ENCODE data around the gene MAML1.

Gene MAML1

DNA sequence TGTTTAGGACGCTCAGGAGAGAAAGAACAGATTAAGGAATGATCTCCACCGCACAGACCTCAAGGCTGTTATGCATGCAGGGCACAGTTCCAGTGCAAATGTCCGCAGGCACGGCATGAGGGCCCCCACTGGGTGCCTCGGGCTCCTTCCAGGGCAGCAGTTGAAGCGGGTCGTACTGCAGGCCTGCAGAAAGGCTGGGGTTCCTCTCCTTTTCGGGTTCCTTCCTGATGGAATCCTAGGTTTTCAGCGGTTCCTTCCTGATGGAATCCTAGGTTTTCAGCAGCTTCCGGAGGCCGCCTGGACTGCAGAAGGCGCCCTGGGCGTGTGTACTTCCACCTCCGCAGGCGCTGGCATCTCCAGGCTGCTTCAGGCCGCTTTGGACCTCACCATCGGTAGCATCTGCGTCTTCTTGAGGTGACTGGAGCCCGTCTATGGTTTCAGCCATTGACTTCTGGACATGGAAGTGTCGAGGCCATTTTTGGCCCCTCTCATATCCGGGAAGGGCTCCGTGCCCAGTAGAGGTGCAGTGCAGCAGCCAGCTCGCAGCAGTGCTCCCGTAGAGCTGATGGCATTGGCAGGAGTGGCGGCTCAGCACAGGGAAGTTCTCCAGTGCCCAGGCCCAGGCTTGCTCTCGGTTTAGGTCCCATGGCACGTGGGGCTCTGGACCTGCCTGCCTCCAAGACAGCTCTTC is 79.7 kb downstream of the MAML1 start:
- no peak for DNase-seq

DNA sequence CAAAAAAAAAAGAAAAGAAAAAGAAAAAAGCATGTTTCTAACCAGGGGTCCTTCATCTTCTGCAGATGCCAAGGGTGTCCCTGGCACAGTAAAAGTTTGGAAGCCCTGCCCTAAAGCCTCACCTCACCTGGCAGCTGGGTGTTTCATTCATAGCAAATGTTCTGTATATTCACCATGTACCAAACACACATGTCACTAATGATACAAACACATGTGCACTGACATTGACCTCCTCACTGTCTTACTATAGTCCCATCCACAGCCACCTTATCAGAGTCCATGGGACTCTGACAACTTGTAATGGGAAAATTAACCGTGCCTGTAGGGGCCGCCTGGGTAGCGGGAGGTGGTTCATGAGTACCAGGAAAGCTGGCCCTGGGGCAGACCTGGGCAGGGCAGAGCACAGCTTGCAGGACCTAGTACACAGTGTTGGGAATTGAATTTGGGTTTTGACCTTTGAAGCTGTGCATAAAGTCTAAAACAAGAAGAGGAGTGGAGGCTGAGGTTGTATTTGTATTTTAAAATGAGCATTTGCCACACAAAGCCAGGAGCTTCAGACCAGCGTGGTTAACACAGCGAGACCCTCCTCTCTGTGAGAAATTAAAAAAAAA is 80.5 kb downstream of the MAML1 start:
- DNase-seq, result no peak

DNA sequence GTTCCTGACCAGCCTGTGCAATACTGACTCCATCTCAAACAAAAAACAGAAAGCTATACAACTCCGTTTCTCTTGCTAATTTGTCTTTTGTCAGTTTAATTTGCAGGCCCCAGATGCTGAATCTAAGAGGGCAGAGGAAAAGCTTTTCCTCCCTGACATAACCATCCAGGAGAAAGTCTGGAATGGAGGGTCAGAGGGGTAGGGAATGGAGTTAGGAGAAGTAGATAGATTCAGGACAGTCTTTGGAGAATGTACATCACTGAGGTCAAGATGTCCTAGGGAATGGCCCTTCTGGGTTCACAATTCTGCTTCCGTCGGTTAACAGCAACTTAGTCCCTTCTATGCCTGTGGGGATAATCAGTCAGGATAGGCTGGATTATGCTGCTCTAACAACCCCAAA is 81.5 kb downstream of the MAML1 start:
- DNase-seq, result no peak

DNA sequence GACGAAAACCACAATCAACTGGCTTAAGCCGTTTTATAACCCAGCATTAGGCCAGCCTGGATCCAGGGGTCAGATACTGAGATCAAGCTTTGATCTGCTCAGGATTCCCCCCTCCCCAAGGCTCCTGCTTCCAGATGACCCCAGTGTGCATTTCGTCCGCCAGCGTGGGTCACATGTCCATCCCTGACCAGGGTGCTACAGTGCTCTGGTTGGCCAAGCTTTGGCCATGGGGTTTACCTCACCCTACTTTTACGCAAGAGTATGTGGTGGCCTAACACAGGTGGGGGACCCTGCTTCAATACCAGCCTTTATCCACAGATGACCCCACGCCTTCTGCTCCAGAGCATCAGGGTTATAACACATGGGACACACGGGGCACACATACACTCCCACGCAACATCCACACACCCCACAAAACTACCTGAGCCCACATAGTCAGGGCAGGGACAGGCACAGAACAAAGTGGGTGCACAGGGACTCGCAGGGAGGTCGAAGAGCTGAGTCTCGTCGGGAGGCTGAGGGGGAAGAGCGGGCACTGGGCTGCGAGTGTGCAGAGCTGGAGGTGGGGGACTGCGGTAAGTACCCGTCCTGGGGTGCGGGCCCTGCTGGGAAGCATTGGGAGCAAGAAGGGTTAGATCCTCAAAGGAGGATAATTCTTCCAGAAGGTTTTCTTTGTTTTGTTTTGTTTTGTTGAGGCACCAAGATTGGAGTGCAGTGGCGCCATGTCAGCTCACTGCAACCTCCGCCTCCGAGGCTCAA is 83.0 kb downstream of the MAML1 start:
- DNase-seq, result no peak

DNA sequence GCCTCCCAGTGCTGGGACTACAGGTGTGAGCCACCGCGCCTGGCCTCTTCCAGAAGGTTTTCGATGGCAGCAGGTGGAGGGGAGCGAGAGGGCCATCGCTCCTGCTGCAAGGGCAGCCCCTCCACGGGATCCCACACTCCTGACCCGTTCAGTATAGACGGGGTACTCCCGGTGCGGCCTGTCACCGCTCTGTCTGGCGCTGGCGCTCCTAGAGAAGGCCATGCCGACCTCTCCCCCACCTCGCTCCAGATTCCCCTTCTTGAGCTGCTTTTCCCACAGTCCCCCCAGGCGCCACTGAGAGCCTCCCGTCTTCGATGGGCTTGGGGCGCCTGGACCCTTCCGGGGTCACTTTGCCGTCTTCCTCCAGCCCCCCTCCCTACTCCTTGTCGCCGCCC is 83.8 kb downstream of the MAML1 start:
- no peak for DNase-seq

DNA sequence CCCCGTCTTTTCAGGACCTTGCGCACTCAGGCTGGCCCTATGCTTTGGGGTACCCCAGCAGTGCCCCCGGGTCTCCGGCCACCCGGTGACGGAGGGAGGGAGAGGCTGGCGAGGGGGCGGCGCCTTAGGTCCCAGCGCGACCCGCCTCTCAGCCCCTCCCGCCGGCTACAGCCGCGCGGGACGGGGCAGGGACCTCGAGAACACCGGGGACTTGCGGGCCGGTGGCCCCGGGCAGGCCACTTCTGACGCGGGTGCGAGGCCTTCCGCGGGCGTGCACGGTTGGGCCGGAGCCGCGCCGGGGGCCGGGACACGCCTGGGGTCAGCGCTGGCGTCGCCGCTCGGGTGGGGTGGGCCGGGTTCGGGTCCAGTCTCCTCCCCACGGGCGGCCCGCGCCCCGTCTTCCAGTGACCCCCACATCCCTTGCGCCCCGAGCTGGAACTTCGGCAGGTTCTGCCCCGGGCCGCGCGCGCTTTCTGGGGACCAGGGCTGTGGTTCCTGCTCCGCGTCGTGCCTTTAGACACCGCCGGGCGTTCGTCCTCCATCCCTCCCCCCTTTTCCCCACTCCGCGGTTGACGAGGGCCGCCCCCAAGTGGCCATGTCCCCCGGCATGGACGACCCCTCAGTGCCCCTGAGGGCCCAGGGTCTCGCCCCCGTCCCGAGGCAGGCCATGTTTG is 84.3 kb downstream of the MAML1 start:
- DNase-seq, result no peak

DNA sequence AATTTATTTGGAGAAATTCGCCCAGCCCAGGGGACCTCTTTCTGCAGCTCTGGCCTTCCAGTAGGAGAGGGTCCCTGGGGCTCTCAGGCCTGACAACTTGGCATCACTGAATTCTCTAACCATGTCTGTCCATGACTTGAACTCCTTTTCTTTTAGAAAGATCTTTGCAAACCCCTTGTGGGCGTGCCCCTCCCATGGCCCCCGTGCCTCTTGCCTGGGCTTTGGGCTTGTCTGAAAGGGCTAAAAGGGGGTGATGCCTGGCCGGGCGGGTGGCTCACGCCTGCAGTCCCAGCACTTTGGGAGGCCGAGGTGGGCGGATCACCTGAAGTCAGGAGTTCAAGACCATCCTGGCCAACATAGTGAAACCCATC is 84.8 kb downstream of the MAML1 start:
- DNase-seq, result no peak

DNA sequence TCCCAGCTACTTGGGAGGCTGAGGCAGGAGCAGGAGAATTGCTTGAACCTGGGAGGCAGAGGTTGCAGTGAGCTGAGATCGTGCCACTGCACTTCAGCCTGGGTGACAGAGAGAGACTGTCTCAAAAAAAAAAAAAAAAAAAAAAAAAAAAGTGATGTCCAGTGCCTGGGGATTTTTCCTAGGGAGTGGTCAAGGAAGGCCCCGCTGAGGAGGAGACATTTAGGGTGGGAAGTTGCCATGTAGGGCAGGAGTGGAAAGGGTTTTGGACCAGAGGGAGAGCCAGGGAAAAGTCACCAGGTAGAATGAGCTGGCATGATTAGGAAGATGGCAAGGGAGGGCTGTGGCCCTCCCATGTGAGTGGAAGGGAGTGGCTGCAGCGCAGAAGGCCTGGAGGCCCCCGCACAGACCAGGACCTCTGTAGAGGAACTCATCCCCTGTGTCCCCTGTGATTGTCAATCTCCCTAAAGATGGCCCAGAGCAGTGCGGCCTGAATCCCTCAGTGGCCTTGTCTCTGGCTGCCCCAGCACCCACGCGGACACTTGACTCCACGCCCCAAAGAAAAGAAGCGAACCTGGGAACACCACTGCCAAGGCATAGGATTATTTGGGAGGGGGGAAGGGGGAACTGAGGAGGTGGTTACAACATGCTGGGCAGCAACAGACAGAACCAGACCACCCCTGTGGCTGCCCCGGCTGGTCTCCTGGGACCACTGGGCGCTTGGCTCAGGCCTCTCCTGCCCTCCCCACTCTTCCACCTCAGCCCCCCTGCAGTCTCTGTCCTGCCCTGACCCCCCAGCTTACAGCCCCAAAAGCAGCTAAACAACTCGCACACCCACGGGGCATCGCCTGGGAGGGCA is 85.5 kb downstream of the MAML1 start:
- no peak for DNase-seq

DNA sequence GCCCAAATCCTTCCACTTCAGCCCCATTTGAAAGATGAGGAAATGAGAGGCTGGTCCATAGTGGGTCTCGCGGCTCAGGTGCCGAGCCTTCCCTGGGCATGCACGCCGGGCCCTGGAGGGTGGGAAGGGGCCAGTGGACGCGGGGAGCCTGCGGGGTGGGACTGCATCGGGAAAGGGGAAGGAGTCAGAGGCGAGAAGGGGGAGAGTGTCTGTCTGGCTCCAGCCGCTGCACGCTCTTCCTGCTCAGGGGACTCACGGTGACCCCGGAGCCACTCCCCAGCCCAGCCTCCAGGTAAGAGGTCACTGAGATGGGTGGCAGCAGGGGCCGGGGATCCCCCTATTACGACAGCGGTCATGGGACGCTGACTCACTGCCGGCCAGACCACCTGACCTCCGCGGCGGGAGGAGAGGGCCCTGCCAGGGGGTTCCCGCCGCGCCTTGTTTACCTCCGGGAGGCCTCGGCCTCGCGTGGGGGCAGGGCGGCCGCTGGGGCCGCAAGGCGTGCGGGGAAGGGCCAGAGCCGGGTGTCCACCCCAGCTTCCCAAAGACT is 86.2 kb downstream of the MAML1 start:
- peak; percentile 57 for DNase-seq

DNA sequence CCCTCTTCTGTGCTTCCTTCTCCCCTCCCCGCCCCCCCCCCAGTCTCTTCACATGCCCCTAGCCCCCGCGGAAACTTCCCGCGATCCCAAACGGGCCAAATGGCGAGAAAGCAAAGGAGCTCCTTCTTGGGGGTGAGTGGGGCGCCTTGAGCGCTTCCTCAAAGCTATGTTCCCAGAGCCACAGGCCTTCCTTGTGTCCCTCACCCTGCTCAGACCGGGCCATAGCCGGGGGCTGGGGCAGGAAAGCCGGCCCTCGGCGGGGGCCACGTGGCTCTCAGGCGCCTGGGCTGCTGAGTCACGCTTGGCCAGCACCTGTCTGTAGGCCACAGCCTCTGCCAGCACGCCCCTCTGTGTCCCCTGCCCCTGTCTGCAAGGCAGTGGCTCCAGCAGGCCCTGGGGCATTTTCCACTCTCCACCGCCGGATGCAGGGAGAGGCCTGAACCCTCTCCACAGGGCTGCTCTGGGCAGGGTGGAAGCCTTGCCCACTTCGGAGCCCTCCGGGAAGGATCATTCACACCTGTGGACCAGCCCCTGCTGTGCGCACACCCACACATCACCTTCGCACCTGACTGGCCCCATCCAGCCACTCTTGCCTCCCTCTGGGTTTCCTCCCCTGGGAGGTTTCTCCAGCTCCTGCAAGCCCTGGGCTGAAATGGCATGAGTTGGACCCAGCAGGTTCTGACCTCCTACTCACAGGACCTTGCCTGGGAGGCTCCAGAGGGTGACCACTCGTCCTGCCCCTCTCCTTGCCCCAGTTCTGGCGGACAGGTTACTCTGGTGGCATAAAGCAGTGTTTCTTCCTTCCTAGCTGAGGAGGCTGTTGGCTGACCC is 86.9 kb downstream of the MAML1 start:
- DNase-seq, result peak; percentile 54

DNA sequence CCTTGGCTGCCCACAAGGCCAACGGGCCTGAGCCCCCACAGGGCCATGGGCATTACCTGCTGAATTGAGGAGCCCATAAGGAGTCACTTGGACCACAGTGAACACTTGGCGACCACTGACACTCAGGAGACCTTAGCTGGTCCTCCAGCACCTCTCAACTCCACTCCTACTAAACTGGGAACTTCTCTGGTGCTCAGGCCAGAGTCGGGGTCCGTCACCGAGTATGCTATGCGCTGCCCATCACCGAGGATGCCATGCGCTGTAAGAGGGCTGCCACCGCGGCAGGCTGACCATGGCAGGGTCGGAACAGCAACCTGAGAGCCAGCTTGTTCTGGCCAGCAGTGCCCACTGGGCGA is 87.5 kb downstream of the MAML1 start:
- no peak for DNase-seq

DNA sequence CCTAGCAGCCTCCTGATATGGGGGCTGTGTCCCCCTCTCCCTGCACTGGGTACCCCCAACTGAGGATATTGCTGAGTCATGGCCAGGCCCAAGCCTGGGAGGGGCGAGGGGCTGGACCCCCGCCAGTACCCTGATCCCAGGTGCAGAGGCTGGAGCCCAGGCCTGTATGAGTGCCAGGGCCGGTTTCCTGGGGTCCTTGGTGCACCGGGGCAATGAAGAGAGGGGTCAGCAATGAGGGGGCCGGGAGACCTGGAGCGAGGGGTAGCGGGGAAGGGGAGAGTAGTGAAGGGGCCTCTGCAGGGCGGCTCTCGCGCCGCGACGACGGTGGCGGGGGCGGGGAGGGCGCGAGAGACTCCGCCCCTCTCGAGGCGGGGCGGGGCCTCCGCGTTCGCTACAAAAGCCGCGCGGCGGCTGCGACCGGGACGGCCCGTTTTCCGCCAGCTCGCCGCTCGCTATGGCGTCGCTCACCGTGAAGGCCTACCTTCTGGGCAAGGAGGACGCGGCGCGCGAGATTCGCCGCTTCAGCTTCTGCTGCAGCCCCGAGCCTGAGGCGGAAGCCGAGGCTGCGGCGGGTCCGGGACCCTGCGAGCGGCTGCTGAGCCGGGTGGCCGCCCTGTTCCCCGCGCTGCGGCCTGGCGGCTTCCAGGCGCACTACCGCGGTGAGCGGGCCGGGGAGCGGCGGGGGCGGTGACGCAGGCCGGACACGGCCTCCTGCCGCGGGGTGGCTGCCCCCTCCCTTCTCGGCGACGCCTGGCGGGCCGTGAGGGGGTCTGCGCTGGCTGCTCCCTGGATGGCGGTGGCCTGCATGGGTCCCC is 88.1 kb downstream of the MAML1 start, which contains the start of gene SQSTM1:
SQSTM1 (plus strand) TSS at position 423 of the 815 bp plus-strand sequence; CDS start at position 455, 32 bp downstream.
- DNase-seq, result no peak

DNA sequence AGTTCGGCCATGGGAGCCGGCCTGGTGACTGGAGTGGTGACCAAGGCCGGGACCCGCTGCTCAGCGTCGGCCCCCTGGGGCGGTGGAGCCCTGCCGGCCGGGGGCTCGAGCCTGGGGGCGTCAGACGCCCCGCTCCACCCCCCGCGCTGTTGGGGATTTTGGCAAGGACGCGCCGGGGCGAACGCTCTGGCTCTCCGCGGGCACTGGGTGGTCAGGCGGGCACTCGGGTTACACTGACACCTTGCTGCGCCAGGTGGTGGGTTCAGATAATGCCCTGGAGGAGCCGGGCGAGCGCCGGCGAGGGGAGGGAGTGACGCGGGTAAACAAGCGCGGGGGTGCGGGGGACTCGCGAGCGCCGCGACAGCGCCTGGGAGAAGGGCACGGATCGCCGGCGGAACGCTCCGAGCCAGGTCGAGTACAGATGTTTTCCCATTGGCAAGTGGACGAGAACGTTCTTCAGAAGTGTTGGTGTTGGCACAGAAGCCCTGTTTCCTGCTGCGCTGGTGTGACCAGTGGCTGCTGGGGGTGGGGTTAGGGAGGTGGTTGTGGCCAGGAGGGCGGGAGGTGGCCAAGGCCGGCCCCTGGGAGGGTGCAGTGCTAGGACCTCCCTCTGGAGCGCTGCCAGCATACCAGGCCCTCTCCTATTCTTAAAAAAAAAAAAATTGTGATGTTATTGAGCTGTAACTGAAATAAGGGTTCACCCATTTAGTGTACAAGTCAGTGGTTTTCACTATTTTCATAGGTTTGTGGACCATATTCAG is 88.9 kb downstream of the MAML1 start:
- peak; percentile 57 for DNase-seq

DNA sequence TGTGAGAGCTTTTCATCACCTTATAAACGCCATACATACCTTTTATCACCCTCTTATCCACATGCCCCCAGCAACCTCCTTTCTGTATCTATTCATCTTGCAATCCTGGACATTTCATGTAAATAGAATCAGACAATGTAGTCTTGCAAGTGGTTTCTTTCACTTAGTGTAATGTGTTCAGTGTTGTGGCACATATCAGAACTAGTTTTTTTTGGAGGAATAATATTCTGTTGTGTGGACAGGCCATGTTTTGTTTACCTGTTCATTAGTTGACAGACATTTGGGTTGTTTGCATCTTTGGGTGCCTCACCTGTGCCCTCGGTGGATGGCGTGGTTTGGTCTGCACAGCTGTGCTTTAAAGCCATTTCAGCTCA is 89.4 kb downstream of the MAML1 start:
- DNase-seq, result no peak

DNA sequence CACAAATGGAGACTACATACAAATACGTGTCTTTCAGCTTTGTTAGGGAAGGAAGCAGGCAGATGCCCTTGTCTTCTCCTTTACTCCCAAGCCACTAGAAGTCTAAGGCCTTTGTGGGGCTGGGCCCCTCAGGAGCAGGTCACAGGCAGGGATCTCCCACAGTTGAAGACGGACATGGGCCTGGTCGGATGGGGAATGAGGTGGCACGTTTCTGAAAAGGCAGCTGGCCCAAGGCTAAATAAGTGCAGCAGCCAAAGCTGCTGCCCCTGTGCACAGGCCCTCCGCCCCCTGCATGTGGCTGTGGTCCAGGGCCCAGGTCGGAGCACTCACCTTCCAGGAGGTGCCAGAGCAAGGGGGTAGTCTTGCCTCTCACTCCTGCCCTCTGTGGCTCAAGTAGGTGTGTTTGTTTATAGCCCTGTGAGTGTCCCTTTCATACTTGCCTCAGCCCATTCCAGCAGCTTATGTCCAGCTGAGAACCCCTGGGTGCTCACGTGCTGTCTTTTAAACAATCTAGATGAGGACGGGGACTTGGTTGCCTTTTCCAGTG is 89.9 kb downstream of the MAML1 start:
- no peak for DNase-seq

DNA sequence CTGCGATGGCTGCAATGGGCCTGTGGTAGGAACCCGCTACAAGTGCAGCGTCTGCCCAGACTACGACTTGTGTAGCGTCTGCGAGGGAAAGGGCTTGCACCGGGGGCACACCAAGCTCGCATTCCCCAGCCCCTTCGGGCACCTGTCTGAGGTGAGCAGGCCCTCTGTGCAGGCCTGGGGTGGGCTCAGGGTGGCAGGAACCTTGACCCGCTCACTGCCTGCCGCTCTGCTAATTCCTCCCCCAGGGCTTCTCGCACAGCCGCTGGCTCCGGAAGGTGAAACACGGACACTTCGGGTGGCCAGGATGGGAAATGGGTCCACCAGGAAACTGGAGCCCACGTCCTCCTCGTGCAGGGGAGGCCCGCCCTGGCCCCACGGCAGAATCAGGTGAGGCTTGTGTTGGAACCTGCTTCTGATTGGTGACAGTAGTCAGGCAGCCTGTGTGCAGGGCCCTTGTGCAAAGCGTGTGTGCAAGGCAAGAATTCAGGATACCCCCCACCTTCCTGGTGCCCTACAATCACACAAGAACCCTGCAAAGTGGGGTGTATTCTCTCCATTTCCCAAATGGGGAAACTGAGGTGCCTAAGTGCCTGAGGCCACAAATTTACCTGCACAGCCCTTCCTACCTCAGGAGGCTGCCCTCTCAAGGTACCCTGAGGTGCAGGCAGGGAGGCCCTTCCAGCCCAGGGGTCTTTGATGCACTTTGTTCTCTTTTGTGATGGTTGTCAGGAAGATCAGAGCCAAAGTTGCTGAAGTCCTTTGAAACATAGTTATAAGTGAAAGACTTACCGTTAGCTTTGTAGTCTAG is 91.5 kb downstream of the MAML1 start:
- no peak for DNase-seq

DNA sequence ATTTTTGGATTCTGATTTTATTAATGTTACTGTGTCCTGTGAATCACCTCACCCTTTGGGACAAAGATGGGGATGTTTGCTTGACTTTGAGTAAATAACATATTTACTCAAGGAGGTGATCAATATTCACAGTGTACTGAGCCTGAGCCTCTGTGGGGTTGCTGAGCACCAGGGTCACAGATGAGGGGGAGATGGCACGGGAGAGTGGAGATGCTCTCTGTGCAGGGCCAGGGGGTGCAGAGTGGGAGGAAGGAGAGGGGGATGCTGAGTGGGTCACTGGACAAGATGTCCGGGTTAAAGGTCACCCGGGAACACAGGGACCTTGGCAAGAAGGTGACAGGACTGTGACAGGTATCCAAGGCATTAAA is 92.1 kb downstream of the MAML1 start:
- no peak for DNase-seq

DNA sequence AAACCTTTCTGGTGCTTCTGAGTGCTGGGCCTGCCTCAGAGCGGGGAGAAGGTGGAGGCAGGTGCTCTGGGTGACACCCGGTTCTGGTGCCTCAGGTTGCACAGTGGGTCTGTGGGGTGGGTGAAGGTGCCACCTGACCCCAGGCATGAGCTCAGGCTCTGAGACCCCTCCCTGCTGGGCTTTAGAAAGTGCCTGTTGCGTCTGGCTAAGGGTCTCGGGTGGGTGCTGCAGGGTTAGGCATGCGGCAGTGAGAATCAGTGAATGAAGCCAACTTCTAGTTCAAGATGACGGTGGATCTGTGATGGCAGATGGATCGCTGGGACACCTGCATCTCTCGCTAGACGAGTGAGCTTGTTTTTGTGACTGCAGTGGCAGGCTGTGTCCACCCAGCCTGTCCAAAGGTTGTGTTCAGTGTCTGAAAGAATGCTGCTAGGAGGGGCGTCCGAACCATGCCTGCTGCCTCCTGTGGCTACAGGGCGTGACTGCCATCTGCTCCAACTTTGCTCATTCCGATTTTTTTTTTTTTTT is 93.1 kb downstream of the MAML1 start:
- DNase-seq, result no peak

Measured in DMS153 (cell line).